Cerebellar nuclear complex (tissue), 1 donor: ENCODE data around the gene ZFP57.
"Not testable (repeated sequence)": the region's sequence is repeated elsewhere in the genome, so short reads cannot be mapped to it uniquely, and the experiment has no call there.

Source experiments
- DNase-seq, 2 experiments: peaks; one replicate each; lab custom pipeline; 2025; lab: John Stamatoyannopoulos, UW

The ZFP57 gene

DNA sequence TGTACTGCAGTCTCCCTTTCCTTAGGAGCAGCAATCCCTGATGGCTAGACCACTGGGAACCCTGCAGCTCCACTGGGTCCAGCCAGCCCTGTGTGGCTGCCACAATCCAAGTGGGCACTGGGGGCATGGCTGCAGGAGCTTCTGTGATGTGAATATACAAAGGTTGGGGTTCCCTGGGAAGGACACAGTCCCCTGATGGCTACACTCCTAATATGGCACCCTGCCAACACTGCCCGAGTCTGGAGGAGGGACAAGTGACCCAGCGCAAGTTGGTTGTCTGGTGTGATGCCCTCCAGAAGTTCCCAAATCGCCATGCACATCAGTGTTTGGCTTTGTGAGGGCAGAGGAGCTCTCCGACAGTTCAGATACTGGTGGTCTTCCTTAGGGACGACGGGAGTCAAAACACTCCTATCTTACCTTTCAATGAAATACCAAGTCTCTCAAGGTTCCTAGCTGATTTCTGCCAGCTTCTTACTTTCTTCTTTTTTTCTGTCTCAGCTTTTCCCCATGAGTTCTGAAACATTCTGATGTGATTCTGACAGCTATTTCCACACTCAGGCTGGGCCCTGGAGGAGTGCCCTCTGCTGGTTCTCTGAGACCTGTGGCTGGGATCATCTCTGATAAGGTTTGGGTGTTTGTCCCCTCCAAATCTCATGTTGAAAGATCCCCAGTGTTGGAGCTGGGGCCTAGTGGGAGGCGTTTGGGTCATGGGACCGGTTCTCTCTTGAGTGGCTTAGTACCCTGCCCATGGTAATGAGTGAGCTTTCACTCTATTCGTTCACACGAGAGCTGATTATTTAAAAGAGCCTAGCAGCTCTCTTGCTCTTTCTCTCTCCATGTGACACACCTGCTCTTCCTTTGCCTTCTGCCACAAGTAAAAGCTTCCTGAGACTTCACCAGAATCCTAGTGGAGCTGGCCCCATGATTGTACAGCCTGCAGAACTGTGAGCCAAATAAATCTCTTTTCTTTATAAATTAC lies 15.5 kb upstream of the ZFP57 start:
- DNase-seq, result no peak

- no peak for DNase-seq
Measured at GRCh38 chr6:29694637-29695036, 13.7 kb upstream of the ZFP57 start.

DNA sequence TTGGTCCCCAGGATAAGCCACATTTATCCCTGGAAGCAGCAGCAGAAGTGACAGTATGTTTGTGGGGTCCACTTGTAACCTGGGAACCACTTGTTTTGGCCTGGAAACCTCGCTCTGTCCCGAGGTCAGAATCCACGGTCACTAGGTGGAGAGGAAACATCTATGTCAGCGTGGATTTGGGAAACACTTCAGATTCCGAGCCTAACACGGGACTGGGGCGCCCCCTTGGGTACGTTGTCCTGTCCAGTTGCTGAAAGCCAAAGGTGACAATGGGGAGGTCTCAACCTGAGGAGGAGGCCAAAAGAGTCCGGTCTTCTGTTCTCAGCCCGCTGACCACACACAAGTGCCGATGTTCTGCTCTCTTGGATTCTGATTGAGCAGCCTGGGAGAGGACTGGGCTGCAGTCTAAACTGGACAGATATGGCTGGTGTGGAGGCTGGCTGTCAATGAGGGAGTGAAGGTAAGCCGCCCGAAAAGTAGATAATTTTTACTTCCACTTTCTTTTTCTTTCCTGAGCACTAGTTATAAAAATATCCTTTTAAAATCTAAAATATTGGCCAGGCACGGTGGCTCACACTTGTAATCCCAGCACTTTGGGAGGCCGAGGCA lies 4.9 kb upstream of the ZFP57 start:
- no peak for DNase-seq

GRCh38 chr6:29681811-29682210 lies 859 bp upstream of the ZFP57 start:
- no peak for DNase-seq

- DNase-seq, result no peak
Measured at GRCh38 chr6:29680416-29680815, 536 bp downstream of the ZFP57 start.

DNA sequence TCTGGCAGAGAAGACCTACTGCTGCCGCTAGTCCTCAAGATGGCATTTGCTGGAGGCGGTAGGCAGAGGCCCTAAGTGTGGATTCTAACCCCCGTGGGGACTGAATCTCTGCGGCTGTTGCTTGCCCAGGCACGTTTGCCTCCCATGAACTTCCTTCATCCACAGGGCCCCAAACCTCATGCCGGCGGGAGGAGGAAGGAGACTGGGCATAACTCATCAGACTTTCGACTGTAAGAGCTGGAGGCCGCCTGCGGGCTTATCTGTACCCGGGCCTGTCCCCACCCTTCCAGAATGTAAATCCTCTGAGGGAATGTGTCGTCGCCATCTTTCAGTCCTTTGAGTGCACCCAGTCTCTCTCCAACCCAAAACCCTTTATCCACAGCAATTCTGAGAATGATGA lies 990 bp downstream of the ZFP57 start:
- DNase-seq, result no peak

GRCh38 chr6:29678114-29678513 lies 2.8 kb downstream of the ZFP57 start:
- no peak for DNase-seq

GRCh38 chr6:29676981-29677601 lies 3.9 kb downstream of the ZFP57 start:
- DNase-seq, result no peak

GRCh38 chr6:29675561-29675960 lies 5.4 kb downstream of the ZFP57 start:
- DNase-seq, result no peak

- no peak for DNase-seq
Measured at GRCh38 chr6:29674008-29674407, 6.9 kb downstream of the ZFP57 start.

GRCh38 chr6:29673161-29673560 lies 7.8 kb downstream of the ZFP57 start:
- DNase-seq, result no peak

- not testable (repeated sequence) for DNase-seq
Measured at GRCh38 chr6:29672116-29672515, 8.8 kb downstream of the ZFP57 start.

- no peak for DNase-seq
Measured at GRCh38 chr6:29671026-29671425, 9.9 kb downstream of the ZFP57 start.

DNA sequence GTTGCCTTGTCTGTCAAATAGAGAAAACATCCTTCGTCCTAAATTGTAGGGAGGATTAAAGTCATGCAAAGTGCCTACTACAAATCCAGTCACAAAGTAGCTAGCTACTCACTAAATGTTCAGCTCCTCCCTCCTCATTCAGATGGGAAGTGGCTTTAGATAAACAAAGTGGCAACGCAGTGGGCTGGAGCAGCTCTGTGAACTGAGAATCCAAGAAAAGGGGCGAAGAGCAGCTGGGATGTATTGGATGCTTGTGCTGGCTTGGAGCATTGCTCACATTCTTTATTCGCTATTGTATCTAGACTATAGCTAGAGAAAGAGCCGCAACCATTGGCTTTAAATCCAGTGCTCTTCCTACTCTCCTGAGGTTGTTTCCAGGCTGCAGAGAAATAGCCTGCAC lies 13.8 kb downstream of the ZFP57 start:
- DNase-seq, result no peak

DNA sequence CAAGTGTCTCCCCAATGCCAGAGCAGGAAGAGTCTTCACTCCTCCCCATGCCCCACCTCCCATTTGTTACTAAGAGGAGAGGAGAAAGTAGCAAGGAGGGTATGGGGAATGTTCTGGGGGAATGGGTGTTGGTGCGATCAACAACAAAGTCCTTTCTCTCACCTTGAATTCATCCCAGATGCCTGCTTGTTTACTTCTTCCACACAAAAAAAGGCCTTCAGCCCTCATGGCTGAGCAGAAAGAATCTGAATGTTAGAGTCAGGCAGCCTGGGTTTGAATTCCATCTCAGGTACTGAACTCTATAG lies 14.2 kb downstream of the ZFP57 start:
- DNase-seq, result no peak

GRCh38 chr6:29665942-29666825 lies 14.8 kb downstream of the ZFP57 start:
- DNase-seq, result no peak

GRCh38 chr6:29663300-29664042 lies 17.5 kb downstream of the ZFP57 start:
- DNase-seq, result no peak

DNA sequence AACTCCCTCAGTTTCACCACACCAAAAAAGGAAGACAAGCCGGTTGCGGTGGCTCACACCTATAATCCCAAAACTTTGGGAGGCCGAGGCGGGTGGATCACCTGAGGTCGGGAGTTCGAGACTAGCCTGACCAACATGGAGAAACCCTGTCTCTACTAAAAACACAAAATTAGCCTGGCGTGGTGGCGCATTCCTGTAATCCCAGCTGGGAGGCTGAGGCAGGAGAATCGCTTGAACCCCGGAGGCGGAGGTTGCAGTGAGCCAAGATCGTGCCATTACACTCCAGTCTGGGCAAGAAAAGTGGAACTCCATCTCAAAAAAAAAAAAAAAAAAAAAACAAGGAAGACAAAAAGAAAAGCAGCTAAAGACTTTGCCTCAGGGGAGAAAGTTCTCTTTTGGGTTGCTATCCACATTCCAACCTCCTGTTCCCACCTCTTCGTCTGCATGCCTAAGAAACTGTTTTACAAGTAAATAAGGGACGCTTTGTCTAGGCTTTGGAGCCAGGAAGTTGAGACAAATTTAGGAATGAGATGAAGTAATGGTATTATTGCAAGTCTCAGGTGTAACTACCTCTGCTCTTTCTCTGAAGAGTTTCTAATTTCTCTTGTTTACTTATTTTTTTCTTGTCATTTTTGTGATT lies 19.3 kb downstream of the ZFP57 start:
- not testable (repeated sequence) for DNase-seq

DNA sequence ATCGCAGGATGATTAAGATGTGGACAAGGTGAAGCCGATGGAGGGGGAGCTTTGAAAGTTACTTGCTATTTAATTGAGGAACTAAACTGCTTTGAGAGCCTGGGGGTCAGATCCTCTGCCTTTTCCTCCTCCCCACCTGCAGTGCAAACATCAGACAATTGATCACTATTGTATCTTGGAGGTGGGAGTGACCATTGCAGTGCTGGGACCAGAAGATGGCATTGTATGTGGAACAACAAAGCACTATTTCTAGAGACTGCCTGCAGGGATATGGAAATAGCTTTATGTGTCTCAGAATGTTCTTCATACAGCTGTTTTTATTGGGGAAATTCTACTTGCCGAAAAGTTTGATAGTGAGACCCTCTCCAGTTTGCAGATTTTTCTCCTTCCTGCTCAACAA lies 19.9 kb downstream of the ZFP57 start:
- no peak for DNase-seq

DNA sequence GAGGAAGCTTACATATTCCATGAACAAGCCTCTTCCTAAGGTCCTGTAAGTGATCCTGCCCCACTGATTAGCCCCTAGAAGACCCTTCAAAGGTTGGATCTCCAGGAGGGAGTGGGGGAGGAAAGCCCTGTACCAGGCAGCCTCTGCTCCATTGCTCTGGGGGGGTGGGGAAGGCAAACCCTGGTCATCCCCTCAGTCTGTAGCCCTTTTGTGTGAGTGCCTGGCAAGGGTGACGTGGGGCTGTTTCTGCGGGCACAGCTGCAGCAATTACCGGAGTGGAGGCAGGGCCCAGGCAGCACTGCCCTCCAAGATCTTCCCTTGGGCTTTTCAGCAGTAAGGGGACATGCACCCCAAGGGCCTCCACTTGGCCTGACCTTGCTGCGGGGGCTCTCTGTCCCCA lies 24.2 kb downstream of the ZFP57 start, which contains the start of gene MOG:
Gene MOG, plus strand, starts transcription at position 295 of the 400 bp plus-strand sequence. CDS start 118 bp downstream, outside the sequence.
- no peak for DNase-seq

GRCh38 chr6:29656157-29656556 lies 24.8 kb downstream of the ZFP57 start:
- DNase-seq, result no peak
